GM18873 (cell line): Measurements from ENCODE around the gene SLC39A6.
"Not testable (repeated sequence)": the region's sequence is repeated elsewhere in the genome, so short reads cannot be mapped to it uniquely, and the experiment has no call there.

Experiments
- ATAC-seq: cut with Tn5 transposase; IDR thresholded peaks from one replicate; pipeline ENCODE4 v1.9.1; 2021; ENCODE audit warnings: mild to moderate bottlenecking, moderate library complexity, moderate number of reproducible peaks; ENCODE audit not compliant: unreplicated experiment, low FRiP score

Gene SLC39A6

GRCh38 chr18:36064809-36065079 lies 64.4 kb downstream of the SLC39A6 start:
- ATAC-seq = not testable (repeated sequence)

- ATAC-seq = no peak
Measured at GRCh38 chr18:36064027-36064808, 64.9 kb downstream of the SLC39A6 start.

- no peak for ATAC-seq
Measured at GRCh38 chr18:36058674-36059073, 70.5 kb downstream of the SLC39A6 start.
